ENCODE data around the gene ARHGAP36. TPM values are rescaled to one million over a fixed set of nuclear protein-coding genes. Genes with fewer than 3 reads are reported as not detected.

ARHGAP36 gene, protein sequence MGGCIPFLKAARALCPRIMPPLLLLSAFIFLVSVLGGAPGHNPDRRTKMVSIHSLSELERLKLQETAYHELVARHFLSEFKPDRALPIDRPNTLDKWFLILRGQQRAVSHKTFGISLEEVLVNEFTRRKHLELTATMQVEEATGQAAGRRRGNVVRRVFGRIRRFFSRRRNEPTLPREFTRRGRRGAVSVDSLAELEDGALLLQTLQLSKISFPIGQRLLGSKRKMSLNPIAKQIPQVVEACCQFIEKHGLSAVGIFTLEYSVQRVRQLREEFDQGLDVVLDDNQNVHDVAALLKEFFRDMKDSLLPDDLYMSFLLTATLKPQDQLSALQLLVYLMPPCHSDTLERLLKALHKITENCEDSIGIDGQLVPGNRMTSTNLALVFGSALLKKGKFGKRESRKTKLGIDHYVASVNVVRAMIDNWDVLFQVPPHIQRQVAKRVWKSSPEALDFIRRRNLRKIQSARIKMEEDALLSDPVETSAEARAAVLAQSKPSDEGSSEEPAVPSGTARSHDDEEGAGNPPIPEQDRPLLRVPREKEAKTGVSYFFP
- 2.0 TPM for total RNA-seq

DNA sequence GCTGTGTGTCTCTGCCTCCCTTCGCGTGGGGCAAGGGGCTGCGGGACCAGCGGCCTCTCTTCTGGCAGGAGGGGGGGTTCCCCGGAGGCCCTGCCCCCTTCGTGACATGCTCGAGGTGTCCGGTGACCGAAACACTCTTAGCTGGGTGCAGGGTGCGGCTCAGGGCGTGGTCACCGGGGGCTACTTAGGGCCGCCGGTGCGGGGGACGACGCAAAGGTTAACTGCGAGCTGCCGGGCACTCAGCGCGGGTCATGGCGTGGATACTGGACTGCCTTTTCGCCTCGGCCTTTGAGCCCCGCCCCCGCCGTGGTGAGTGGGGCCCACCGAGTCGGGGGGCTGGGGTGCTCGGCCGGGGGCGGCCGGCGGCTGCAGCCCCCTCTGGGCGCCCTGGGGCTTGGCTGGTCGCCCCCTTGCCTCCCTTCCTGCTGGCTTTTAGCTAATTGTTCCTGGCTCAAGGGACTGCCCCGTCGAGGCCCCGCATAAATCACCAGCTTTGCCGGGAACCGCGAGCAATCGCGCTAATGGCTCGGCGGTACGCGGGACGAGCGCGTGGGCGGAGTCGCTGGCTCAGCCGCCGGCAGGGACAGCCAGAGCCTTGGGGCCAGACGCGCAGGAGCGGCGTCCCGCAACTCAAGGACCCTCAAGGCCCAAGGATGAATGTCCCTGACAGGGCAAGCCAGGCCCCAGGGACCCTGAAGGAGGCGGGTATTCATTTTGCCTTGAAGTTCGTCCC, at the start of gene ARHGAP36:
Gene ARHGAP36 (plus strand): TSS at position 211 of the 733 bp plus-strand sequence. CDS start 23,320 bp downstream, outside the sequence.
- Histone ChIP-seq H3K9me3 (no peaks in the 10 kb centered on the region), H3K4me3 (no peak within 1 kb of the TSS), H3K27ac (no peak within 1 kb of the TSS), H3K36me3 (no peaks in the 10 kb centered on the region), H3K27me3 (no peaks in the 10 kb centered on the region), H3K4me1 (no peaks in the 10 kb centered on the region)
- intact Hi-C loops (cut with DNase I) = no loop called here
- no peak for DNase-seq (ENCODE audit: extremely low spot score in 2 of 2)
- TF ChIP-seq POLR2A (IDR thresholded peaks at IDR 0.05) (no peak), POLR2AphosphoS5 (IDR thresholded peaks at IDR 0.05; ENCODE audit: insufficient read depth in 1 of 2, low read depth in 1 of 2) (no peak)
- TF ChIP-seq, protein P1, sequence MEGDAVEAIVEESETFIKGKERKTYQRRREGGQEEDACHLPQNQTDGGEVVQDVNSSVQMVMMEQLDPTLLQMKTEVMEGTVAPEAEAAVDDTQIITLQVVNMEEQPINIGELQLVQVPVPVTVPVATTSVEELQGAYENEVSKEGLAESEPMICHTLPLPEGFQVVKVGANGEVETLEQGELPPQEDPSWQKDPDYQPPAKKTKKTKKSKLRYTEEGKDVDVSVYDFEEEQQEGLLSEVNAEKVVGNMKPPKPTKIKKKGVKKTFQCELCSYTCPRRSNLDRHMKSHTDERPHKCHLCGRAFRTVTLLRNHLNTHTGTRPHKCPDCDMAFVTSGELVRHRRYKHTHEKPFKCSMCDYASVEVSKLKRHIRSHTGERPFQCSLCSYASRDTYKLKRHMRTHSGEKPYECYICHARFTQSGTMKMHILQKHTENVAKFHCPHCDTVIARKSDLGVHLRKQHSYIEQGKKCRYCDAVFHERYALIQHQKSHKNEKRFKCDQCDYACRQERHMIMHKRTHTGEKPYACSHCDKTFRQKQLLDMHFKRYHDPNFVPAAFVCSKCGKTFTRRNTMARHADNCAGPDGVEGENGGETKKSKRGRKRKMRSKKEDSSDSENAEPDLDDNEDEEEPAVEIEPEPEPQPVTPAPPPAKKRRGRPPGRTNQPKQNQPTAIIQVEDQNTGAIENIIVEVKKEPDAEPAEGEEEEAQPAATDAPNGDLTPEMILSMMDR (IDR thresholded peaks at IDR 0.05) = no peak

DNA sequence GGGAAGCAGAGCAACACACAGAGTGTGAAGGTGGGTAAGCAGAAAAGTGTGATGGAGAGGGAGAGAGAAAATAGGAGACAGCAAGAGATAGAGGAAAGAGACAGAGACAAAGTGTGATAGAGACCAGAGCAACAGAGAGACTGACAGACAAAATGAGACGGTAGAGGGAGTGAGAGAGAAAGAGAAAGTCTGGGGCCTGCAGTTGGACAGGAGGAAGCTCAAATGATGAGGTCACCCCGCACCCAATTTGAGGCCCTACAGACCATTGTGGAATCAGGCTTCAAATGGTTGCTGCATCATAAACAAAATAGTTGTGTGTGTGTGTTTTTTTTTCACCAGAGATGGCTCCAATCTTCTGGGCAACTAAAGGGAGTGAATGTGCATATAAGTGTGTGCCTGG, 48.0 kb upstream of the ARHGAP36 start:
- no peaks in the 10 kb centered on the region for H3K9me3 ChIP-seq
- H3K27me3 ChIP-seq = no peaks in the 10 kb centered on the region
- intact Hi-C loops (cut with DNase I) = no loop called here
- H3K4me3 ChIP-seq = no peak overlapping the region
- no peak overlapping the region for H3K27ac ChIP-seq
- no peaks in the 10 kb centered on the region for H3K4me1 ChIP-seq
- no peak for TF ChIP-seq POLR2AphosphoS5 (IDR thresholded peaks at IDR 0.05; ENCODE audit: insufficient read depth in 1 of 2, low read depth in 1 of 2)
- no peak for TF ChIP-seq POLR2A (IDR thresholded peaks at IDR 0.05)
- TF ChIP-seq, protein P1 (IDR thresholded peaks at IDR 0.05) = no peak
- no peak for DNase-seq (ENCODE audit: extremely low spot score in 2 of 2)
- no peaks in the 10 kb centered on the region for H3K36me3 ChIP-seq

DNA sequence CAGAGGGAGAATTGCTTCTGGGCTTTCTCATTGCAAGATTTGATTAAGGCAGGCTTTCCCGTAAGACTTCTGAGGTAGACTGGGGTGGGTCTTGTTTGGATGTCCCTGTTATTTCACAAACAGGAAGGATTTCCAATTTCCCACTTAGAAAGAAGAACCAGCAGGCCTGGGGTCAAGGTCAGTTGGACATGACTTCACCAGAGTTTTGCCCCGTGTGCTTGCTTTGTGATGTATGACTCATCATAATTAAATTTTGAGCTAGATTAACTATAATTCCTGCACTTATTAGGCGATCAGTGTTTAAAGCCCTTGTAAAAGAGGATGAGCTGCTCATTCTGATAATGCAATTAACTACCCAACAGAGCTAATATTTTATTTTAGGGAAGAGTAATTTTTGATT, 32.8 kb upstream of the ARHGAP36 start:
- no peak for DNase-seq (ENCODE audit: extremely low spot score in 2 of 2)
- Histone ChIP-seq H3K4me3 (no peak overlapping the region), H3K27me3 (no peaks in the 10 kb centered on the region), H3K36me3 (no peaks in the 10 kb centered on the region), H3K4me1 (no peaks in the 10 kb centered on the region), H3K9me3 (no peaks in the 10 kb centered on the region), H3K27ac (no peak overlapping the region)
- TF ChIP-seq POLR2AphosphoS5 (IDR thresholded peaks at IDR 0.05; ENCODE audit: insufficient read depth in 1 of 2, low read depth in 1 of 2) (no peak), POLR2A (IDR thresholded peaks at IDR 0.05) (no peak)
- TF ChIP-seq, protein P1 (IDR thresholded peaks at IDR 0.05) = no peak
- intact Hi-C loops (cut with DNase I) = no loop called here

DNA sequence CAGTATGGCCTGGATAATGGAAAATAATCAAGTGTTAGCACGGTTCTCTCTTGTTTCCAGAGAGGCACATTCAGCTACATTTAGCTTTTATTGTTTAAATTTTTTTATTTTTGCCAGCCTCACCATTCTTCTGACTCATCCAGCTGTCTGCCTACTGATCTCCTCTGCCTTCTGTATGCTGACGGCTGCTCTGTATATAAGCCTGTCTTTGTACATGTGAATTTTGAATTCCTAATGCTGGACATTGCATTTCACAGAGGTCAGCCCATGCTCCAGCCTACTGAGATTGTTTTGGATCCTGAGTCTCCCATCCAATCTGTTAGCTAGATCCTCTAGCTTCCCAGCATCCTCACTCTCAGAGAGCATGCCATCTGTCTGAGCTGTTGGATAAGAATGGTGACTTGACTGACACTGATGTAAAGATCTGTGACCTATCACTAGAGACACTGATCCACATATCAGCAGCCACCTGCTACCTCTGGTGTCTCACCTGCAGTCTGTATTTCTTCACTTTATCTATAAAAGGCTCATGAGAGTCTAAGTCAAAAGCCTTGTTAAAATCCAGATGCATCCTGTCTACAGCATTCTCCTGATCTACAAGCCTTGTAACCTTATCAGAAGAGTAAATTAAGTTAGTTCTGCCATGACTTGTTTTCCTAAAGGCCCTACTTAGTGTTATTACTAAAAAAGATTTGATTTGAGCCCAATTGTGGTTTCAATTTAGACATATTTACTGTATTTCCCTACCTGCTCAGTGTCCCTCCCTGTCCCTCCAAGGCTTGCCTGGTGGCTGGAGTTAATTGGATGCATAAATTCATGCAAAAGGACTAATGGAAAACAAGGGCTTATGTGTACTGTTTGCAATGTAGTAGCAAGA, 25.6 kb upstream of the ARHGAP36 start:
- no peak overlapping the region for H3K4me3 ChIP-seq
- no peaks in the 10 kb centered on the region for H3K27me3 ChIP-seq
- TF ChIP-seq POLR2AphosphoS5 (IDR thresholded peaks at IDR 0.05; ENCODE audit: insufficient read depth in 1 of 2, low read depth in 1 of 2) = no peak
- TF ChIP-seq POLR2A (IDR thresholded peaks at IDR 0.05) = no peak
- TF ChIP-seq, protein P1 (IDR thresholded peaks at IDR 0.05) = no peak
- H3K36me3 ChIP-seq = no peaks in the 10 kb centered on the region
- DNase-seq (ENCODE audit: extremely low spot score in 2 of 2) = no peak
- no peaks in the 10 kb centered on the region for H3K9me3 ChIP-seq
- no peaks in the 10 kb centered on the region for H3K4me1 ChIP-seq
- no peak overlapping the region for H3K27ac ChIP-seq
- intact Hi-C loops (cut with DNase I) = no loop called here

Measured in vagina (tissue), 2 donors.